Activated CD4-positive, CD25-positive, alpha-beta regulatory T cell treated with anti-CD3 and anti-CD28 coated beads, Interleukin-2, amount 50 U/mL, for 16 hours (primary cell): ENCODE results near the gene EFCAB12.

ENCODE experiments used
- DNase-seq: peaks from one replicate; pipeline ENCODE4 v3.0.0-alpha.2; 2020; ENCODE audit warnings: low read depth, low spot score

Gene EFCAB12

GRCh38 chr3:129445471-129445870 lies 17.0 kb upstream of the EFCAB12 start:
- DNase-seq, result no peak

GRCh38 chr3:129442947-129443346 lies 14.5 kb upstream of the EFCAB12 start:
- no peak for DNase-seq

- no peak for DNase-seq
Observed at GRCh38 chr3:129442486-129442885, 14.1 kb upstream of the EFCAB12 start.

- DNase-seq, result no peak
Observed at GRCh38 chr3:129441782-129442181, 13.3 kb upstream of the EFCAB12 start.

- no peak for DNase-seq
Observed at GRCh38 chr3:129441215-129441614, 12.8 kb upstream of the EFCAB12 start.

GRCh38 chr3:129440618-129441190 lies 12.3 kb upstream of the EFCAB12 start:
- DNase-seq, result no peak

- peak; percentile 98 for DNase-seq
Observed at GRCh38 chr3:129439817-129440617, 11.6 kb upstream of the EFCAB12 start, which contains the start of the genes IFT122 and MBD4. Gene IFT122 (plus strand): TSS chr3:129440224. CDS start chr3:129440331, 107 bp downstream. Gene MBD4 (minus strand): TSS chr3:129439948. CDS start chr3:129439833, 115 bp downstream.

- DNase-seq, result no peak
Observed at GRCh38 chr3:129439226-129439816, 10.9 kb upstream of the EFCAB12 start.

- DNase-seq, result no peak
Observed at GRCh38 chr3:129435367-129435766, 6.9 kb upstream of the EFCAB12 start.

GRCh38 chr3:129434140-129434539 lies 5.7 kb upstream of the EFCAB12 start:
- no peak for DNase-seq

GRCh38 chr3:129433565-129433964 lies 5.1 kb upstream of the EFCAB12 start:
- no peak for DNase-seq

- no peak for DNase-seq
Observed at GRCh38 chr3:129432671-129433070, 4.2 kb upstream of the EFCAB12 start.

- no peak for DNase-seq
Observed at GRCh38 chr3:129432036-129432435, 3.6 kb upstream of the EFCAB12 start.

GRCh38 chr3:129429602-129430001 lies 1.2 kb upstream of the EFCAB12 start:
- no peak for DNase-seq

GRCh38 chr3:129429080-129429451 lies 630 bp upstream of the EFCAB12 start:
- DNase-seq, result no peak

GRCh38 chr3:129428007-129428375 lies 445 bp downstream of the EFCAB12 start:
- DNase-seq, result no peak

GRCh38 chr3:129425619-129426018 lies 2.8 kb downstream of the EFCAB12 start:
- no peak for DNase-seq

- no peak for DNase-seq
Observed at GRCh38 chr3:129425213-129425612, 3.2 kb downstream of the EFCAB12 start.

GRCh38 chr3:129424185-129424841 lies 4.1 kb downstream of the EFCAB12 start:
- no peak for DNase-seq

- DNase-seq, result no peak
Observed at GRCh38 chr3:129422897-129423296, 5.5 kb downstream of the EFCAB12 start.

- no peak for DNase-seq
Observed at GRCh38 chr3:129421988-129422745, 6.3 kb downstream of the EFCAB12 start.
